GM10266 (cell line): ENCODE data around the gene PHKG2.

Experiments used
- DNase-seq: peaks from one replicate; pipeline ENCODE4 v3.0.0; 2012; ENCODE audit errors: extremely low spot score
- TF ChIP-seq, protein P1 (sequence below): IDR thresholded peaks from 2 replicates; pipeline ENCODE4 v1.5.1; 2012; ENCODE audit warnings: mild to moderate bottlenecking, low read depth; ENCODE audit not compliant: control insufficient read depth, insufficient read depth; ENCODE audit errors: missing control alignments

The PHKG2 gene

DNA sequence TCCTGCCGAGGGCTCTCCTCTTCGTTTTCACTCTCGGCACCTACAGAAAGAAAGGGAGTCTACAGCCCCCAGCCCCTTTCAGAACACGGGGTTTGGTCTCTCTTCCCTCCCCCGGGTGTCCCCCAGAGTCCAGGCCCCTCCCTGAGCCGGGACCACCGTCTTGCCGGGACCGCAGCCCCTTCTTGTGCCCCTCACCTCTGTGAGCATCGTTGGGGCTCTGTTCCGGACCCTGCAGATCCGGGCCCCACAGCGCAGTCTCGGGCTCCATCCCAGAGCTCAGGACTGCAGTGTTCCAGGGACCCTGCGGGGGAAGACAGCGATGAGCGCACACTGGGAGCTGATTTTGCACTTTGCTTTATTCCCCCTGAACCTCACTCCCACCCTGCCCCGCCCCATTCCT, 36.0 kb downstream of the PHKG2 start:
- TF ChIP-seq, protein P1, sequence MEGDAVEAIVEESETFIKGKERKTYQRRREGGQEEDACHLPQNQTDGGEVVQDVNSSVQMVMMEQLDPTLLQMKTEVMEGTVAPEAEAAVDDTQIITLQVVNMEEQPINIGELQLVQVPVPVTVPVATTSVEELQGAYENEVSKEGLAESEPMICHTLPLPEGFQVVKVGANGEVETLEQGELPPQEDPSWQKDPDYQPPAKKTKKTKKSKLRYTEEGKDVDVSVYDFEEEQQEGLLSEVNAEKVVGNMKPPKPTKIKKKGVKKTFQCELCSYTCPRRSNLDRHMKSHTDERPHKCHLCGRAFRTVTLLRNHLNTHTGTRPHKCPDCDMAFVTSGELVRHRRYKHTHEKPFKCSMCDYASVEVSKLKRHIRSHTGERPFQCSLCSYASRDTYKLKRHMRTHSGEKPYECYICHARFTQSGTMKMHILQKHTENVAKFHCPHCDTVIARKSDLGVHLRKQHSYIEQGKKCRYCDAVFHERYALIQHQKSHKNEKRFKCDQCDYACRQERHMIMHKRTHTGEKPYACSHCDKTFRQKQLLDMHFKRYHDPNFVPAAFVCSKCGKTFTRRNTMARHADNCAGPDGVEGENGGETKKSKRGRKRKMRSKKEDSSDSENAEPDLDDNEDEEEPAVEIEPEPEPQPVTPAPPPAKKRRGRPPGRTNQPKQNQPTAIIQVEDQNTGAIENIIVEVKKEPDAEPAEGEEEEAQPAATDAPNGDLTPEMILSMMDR: no peak
- DNase-seq: no peak

DNA sequence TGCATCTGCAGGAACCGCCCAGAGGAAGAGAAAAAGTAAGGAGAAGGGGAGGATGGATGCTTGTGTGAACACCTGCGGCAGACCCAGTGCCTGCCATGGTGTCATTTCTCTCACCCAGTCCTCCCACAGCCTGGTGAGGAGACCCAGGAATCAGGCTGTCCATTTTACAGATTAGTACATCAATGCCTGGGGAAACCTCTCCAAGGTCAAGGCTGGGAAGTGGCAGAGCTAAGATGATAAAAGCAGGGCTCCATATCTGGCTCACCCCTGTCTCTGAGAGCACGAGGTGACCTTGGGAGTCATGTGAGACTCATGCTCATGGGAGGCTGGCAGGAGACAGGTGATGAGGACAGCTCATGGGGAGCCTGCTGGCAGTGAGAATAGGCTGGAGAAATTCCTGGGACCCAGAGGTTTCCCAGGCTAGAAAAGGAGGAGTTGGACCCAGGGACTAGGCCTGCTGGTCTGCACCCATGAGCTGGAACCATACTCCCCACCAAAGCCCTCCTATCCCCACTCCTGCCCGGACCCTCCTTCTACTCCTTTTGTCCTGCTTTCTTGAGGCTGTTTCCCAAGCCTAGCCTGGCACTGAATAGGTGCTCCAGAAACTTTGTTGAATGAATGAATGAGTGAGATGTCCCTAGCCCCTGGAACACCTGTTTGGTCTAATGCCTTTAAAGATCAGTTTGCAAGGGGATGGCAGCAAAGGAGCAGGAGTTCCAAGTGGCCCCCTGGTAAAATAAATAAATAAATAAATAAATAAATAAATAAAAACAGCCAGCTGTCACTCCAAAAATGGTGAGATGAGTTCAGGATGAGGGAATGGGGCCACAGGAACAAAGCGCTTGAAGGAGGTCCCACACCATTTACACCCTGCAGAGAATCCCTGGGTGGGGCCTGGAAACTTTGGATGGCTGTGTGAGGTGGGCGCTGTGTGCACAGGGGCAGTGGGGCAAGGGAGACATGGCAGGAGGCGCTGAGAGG, 37.2 kb downstream of the PHKG2 start:
- no peak for DNase-seq
- TF ChIP-seq, protein P1: no peak

DNA sequence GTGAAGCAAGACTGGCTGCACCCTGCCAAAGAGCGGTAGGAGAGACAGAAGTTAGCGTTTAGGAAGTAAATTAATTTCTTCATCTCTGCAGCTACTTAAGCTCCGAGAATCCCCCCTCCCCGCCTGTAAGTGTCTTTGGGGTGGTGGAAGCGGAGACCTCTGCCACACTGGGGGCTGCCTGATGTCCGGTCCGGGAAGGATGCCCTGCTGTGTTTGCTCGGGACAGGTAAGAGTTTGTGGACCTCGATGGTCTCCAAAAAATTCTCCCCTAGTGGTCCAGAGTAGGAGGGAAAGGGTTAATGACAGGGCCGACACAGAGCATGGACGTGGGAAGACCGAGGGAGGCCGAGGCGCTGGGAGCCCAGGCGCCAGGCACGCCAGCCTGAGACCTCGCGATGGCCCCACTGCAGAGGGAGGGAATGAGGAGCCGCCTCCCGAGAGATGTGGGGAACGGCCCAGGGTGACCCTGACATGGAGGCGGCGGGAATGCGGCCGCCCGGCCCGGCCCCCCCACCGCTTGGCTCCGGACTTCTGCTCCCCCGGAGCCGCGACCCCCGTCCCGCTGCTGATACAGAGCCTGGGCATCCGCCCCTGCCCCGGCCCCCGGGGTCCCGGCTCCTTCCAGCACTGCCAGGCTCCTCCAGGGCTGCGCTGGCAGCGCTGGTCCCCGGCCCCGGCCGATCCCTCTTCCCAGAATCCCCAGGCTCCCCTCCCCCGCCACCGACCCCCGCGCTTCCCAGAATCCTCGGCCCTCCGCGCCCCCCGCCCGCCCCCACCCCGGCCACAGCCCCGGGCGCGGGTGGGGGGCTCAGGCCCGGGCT, 38.1 kb downstream of the PHKG2 start:
- TF ChIP-seq, protein P1: no peak
- peak; percentile 70 for DNase-seq

DNA sequence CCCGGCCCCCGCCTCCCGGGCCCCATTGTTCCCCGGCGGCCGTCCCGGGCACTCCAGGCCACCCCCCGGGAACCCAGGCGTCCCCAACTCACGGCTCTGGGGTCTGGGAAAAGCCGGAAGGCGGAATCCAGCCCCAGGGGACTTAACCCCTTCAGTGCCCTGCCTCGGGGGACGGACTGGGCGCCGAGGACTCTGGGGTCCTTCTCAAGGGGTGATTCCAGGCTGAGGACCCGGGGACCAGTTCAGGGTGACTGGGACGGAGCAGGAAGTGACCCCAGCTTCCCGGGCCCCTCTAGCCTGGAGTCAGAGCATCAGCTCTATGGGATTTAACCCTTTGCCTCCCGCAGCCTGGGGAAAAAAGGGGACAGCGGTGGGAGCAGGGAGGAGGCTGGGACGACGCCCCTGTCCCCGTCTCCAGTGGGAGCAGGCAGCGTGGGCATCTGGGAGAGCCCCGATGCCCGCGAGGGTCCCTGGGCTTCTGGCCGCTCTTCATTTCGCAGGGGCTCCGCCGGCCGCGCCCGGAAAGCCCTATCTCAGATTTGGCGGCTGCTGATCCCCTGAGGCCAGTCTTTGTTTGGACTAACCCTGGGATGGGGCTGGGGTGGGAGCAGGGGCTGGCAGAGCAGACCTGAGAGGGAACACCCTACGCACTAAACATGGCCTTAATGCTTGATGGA, 38.8 kb downstream of the PHKG2 start, which contains the start of gene ZNF629:
TSS of gene ZNF629 (minus strand) at position 270 of the 677 bp plus-strand sequence. CDS start 2,723 bp downstream, outside the sequence.
- peak; percentile 65 for DNase-seq
- TF ChIP-seq, protein P1: no peak

DNA sequence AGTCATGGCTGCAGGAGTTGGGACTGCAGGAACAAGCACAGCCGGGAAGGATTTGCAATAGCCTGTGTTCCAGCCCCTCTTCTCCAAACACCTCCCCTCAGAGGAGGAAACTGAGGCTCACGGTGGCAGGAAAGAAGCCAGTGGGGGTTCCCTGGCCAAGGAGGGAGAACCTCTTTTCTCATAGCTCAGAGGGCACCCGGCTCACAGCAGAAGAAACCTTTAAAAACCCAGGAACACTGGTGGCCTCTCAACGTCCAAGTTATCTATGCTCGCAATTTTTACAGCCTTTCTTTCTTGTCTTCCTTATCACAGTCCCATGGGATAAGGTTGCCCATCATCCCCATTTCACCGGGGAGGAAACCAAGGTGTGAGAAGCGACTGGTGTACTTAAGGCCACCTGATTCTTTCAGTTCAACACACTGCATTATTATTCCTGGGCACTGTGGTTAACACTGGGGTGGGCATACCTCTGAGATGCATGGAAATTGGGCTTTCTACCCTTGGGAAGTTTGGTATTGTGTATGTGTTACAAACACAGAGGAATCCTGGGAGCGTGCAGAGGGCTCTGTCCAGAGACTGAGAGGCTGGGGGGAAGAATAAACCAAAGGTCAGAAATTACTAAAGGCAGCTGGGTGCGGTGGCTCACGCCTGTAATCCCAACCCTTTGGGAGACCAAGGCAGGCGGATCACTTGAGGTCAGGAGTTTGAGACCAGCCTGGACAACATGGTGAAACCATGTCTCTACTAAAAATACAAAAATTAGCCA, 39.6 kb downstream of the PHKG2 start:
- TF ChIP-seq, protein P1: no peak
- DNase-seq: no peak

DNA sequence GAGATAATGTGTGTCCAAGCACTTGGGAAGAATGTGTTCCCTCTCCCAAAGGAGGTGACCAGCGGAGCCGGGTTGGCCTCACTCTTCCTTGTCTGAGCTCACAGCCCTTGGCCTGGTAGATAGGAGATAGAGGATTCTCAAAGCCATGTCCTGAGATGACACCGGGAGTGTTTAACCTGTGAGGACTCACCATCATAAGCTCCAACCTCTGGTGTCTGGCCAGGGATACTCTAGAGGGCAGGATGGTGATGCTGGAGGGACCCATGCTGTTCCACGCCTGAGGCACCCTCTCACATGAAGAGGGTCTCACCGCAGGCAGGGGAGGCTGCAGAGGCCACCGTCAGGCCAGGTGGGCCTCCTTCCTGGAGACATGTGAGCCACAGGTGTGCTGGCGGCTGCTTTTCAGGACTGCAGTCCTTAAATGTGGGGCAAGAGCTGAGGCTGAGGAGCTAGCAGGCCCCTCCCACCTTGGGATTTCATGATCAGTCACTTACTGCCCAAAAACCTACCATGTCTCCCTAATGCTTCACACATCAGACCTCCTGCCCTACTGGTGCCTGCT, 45.4 kb downstream of the PHKG2 start:
- DNase-seq: no peak
- TF ChIP-seq, protein P1: no peak
